Measurements from ENCODE around the gene DCLK3. TPM values are rescaled to one million over a fixed set of nuclear protein-coding genes. Genes with fewer than 3 reads are reported as not detected.

DCLK3 gene
- polyA plus RNA-seq, 1 experiment = not detected

GRCh38 chr3:36674816-36675215 is 89.5 kb downstream of the DCLK3 start:
- no peak overlapping the region for H3K4me3 ChIP-seq (ENCODE audit: low read depth, low read length)
- H3K27me3 ChIP-seq (ENCODE audit: control insufficient read depth, insufficient read depth, low read length) = no peaks in the 10 kb centered on the region
- no peak for TF ChIP-seq CTCF (IDR thresholded peaks at IDR 0.05; ENCODE audit: low read depth, low read length)
- ChIA-PET POLR2A (no interaction called here), CTCF (no interaction called here)
- H3K9me3 ChIP-seq (ENCODE audit: control insufficient read depth, insufficient read depth, low read length) = no peaks in the 10 kb centered on the region; the same call in 1 of the 2 replicates
- no peak overlapping the region for H3K27ac ChIP-seq (ENCODE audit: low read depth, low read length)
- DNase-seq (ENCODE audit: low read depth, low spot score) = no peak

DNA sequence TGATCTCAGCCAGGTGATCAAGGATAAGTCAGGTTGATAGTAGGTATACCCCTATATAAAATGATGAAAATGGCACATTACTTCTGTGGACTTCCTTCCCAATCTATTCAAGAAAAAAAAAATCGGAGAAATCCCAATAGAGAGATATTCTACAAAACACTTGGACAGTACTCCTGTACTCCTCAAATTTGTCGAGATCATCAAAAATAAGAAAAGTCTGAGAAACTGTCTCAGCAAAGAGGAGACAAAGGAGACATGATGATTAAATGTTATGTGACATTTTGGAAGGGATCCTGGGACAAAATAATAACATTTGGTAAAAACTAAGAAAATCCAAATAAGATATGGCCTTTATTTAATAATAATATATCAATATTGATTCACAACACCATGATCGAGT is 94.6 kb downstream of the DCLK3 start:
- Histone ChIP-seq H3K27me3 (ENCODE audit: control insufficient read depth, insufficient read depth, low read length) (no peaks in the 10 kb centered on the region), H3K27ac (ENCODE audit: low read depth, low read length) (no peak overlapping the region), H3K4me3 (ENCODE audit: low read depth, low read length) (no peak overlapping the region), H3K9me3 (ENCODE audit: control insufficient read depth, insufficient read depth, low read length) (no peaks in the 10 kb centered on the region)
- ChIA-PET CTCF (no interaction called here), POLR2A (no interaction called here)
- no peak for DNase-seq (ENCODE audit: low read depth, low spot score)
- no peak for TF ChIP-seq CTCF (IDR thresholded peaks at IDR 0.05; ENCODE audit: low read depth, low read length)

GRCh38 chr3:36666166-36666565 is 98.2 kb downstream of the DCLK3 start:
- ChIA-PET CTCF (no interaction called here), POLR2A (no interaction called here)
- Histone ChIP-seq H3K27me3 (ENCODE audit: control insufficient read depth, insufficient read depth, low read length) (no peaks in the 10 kb centered on the region), H3K4me3 (ENCODE audit: low read depth, low read length) (no peak overlapping the region), H3K9me3 (ENCODE audit: control insufficient read depth, insufficient read depth, low read length) (no peaks in the 10 kb centered on the region), H3K27ac (ENCODE audit: low read depth, low read length) (no peak overlapping the region)
- DNase-seq (ENCODE audit: low read depth, low spot score) = no peak
- TF ChIP-seq CTCF (IDR thresholded peaks at IDR 0.05; ENCODE audit: low read depth, low read length) = no peak

DNA sequence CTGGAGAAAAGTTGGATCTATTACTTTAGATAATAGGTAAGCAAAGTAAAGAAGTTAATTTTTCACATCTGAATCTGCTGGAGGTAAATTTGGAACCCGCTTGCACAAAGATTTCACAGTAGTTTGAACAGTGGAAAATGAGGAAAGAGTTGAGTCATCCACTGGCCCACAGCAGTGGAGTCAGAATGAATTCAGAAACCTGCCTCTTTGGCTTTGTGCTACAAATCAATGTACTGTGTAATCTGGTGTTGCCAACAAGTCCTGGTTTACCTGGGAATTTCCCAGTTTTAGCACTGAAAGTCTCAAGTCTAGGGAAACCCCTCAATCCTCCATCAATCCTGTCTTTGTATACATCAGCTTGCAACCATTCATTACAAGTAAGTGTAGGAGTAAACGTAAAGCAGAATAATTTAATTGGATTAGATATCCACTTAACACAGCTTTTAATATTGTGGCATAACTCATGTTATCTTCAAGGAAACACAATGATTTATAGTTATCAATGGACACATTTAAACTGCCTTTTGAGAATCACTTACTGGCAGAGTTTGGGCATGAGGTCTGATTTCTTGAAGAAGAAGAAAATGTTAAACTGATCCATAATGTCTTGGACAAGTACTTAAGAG is 100.6 kb downstream of the DCLK3 start:
- no peak for DNase-seq (ENCODE audit: low read depth, low spot score)
- H3K4me3 ChIP-seq (ENCODE audit: low read depth, low read length) = no peak overlapping the region
- TF ChIP-seq CTCF (IDR thresholded peaks at IDR 0.05; ENCODE audit: low read depth, low read length) = no peak
- H3K27me3 ChIP-seq (ENCODE audit: control insufficient read depth, insufficient read depth, low read length) = no peaks in the 10 kb centered on the region
- no peak overlapping the region for H3K27ac ChIP-seq (ENCODE audit: low read depth, low read length)
- ChIA-PET CTCF (no interaction called here), POLR2A (no interaction called here)
- H3K9me3 ChIP-seq (ENCODE audit: control insufficient read depth, insufficient read depth, low read length) = no peaks in the 10 kb centered on the region

GRCh38 chr3:36662626-36663025 is 101.7 kb downstream of the DCLK3 start:
- POLR2A ChIA-PET = no interaction called here
- TF ChIP-seq CTCF (IDR thresholded peaks at IDR 0.05; ENCODE audit: low read depth, low read length) = no peak
- no peak overlapping the region for H3K4me3 ChIP-seq (ENCODE audit: low read depth, low read length)
- CTCF ChIA-PET = no interaction called here
- no peak for DNase-seq (ENCODE audit: low read depth, low spot score)
- no peaks in the 10 kb centered on the region for H3K9me3 ChIP-seq (ENCODE audit: control insufficient read depth, insufficient read depth, low read length)
- no peak overlapping the region for H3K27ac ChIP-seq (ENCODE audit: low read depth, low read length)
- H3K27me3 ChIP-seq (ENCODE audit: control insufficient read depth, insufficient read depth, low read length) = no peaks in the 10 kb centered on the region

Other genes with a start within 250 kb of the DCLK3 start
- gene TRANK1, start 180.5 kb upstream of the DCLK3 start, polyA plus RNA-seq (2011; rRNA removed) = 22.4 and 26.1 TPM in 2 replicates
- gene EPM2AIP1, start 228.6 kb upstream of the DCLK3 start, polyA plus RNA-seq (2011; rRNA removed) = 11.0 and 15.3 TPM in 2 replicates
- gene MLH1, start 229.0 kb upstream of the DCLK3 start, polyA plus RNA-seq (2011; rRNA removed) = 30.9 and 38.2 TPM in 2 replicates